ENCODE measurements around the gene PWP2.

The PWP2 gene

DNA sequence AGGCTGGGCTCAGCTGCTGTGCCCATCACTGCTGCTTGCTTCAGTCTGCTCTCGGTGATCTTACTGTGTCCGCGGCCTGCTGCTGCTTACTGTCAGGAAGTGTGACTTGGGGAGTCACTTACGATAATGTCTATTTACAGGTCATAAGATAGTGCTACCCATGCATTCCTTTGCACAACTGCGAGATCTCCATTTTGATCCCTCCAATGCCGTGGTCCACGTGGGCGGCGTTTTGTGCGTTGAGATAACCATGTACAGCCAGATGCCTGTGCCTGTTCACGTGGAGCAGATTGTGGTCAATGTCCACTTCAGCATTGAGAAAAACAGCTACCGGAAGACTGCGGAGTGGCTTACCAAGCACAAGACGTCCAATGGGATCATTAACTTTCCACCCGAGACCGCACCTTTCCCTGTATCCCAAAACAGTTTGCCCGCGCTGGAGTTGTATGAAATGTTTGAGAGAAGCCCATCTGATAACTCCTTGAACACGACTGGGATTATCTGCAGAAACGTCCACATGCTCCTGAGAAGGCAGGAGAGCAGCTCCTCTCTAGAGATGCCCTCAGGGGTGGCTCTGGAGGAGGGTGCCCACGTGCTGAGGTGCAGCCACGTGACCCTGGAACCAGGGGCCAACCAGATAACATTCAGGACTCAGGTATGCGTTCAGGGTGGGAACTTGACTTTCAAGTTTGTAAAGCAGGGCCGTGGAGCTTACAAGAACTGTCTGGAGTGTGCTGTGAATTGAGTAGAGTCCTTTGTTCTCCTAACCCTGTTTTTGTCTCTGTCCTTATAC, 24.4 kb upstream of the PWP2 start:
- in situ Hi-C loops (cut with MboI; ENCODE audit: low sequenced_read_pairs, unreplicated experiment): loop anchor here (25.0 kb wide), 1 partner anchor 379 kb away; the partner anchor contains the start of gene LRRC3
- no peak for DNase-seq (ENCODE audit: low spot score)
- no peak for TF ChIP-seq CTCF (IDR thresholded peaks at IDR 0.05; ENCODE audit: borderline replicate concordance, control extremely low read depth, extremely low read depth, insufficient read depth, missing control alignments)

DNA sequence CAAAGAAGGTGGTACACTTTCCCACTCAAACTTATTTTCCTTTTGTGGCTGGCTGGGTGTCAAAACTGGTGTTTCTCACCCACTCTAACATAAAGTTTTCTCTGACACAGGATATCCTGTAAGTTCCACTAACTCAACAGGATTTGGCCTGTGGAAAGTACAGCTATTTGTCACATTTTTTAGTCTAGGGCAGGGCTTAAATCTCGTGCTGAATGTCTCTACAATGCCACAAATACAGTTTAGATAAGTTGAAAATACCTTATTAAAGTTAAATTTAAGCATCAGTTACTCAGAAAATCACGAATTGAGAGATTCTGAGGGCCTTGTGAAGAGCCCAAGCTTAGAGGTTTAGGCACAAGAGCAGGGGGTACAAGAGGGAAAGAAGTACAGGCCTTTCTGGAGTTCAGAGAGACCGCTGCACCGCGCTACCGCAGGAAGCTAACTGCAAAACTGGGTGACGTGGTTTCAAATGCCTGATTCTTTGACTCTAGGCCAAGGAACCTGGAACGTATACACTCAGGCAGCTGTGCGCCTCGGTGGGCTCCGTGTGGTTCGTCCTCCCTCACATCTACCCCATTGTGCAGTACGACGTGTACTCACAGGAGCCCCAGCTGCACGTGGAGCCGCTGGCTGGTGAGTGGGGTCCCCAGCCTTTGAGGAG, 23.4 kb upstream of the PWP2 start:
- in situ Hi-C loops (cut with MboI; ENCODE audit: low sequenced_read_pairs, unreplicated experiment): loop anchor here (25.0 kb wide), 1 partner anchor 379 kb away; the partner anchor contains the start of gene LRRC3
- TF ChIP-seq CTCF (IDR thresholded peaks at IDR 0.05; ENCODE audit: borderline replicate concordance, control extremely low read depth, extremely low read depth, insufficient read depth, missing control alignments): no peak
- DNase-seq (ENCODE audit: low spot score): no peak

- TF ChIP-seq CTCF (IDR thresholded peaks at IDR 0.05; ENCODE audit: borderline replicate concordance, control extremely low read depth, extremely low read depth, insufficient read depth, missing control alignments): no peak
- no peak for DNase-seq (ENCODE audit: low spot score)
Observed at GRCh38 chr21:44084496-44085241, 22.5 kb upstream of the PWP2 start.

DNA sequence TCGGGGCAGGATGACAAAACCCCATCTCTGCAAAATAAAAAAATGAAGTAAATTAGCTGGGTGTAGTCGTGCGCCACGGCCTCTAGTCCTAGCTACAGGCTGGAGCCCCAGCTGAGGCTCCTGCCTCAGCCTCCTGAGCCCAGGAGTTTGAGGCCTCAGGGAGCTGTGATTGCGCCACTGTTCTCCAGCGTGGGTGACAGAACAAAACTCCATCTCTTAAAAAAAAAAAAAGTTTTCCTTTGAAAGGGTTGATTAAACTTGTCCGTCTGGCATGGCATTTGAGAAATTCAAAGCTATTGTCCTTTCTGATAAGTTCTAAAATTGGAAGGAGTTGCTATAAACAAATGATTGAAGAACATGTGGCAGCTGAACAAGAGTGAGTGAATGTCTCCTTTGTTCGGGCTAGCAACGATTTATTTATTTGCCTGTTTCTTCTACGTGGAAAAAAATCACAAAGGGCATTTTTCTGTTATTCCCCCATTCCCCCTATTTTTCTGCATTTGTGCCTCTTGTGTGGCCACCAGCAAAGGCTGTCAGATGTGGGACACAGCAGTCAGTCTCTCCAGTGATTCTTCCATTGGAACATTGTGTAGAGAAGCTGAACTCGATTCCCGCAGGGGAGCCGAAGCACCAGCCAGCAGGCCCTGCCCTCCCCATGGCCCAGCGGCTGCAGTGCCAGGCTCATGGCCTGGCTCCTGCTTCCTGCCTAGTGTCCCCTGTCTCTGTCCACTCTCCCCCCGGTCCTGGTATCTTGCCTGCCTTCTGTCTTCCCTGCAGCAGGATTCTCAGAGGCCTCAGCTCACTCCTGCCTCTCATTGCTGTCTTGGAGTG, 21.5 kb upstream of the PWP2 start:
- in situ Hi-C loops (cut with MboI; ENCODE audit: low sequenced_read_pairs, unreplicated experiment): loop anchor here (25.0 kb wide), 1 partner anchor 377 kb away; the partner anchor contains the start of gene LRRC3
- no peak for DNase-seq (ENCODE audit: low spot score)
- no peak for TF ChIP-seq CTCF (IDR thresholded peaks at IDR 0.05; ENCODE audit: borderline replicate concordance, control extremely low read depth, extremely low read depth, insufficient read depth, missing control alignments)

More at GRCh38 chr21:44084496-44085241, 22.5 kb upstream of the PWP2 start:
- in situ Hi-C loops (cut with MboI; ENCODE audit: low sequenced_read_pairs, unreplicated experiment): loop anchor here (25.0 kb wide), 1 partner anchor 378 kb away; the partner anchor contains the start of gene LRRC3

GRCh38 chr21:44086636-44087425, 20.4 kb upstream of the PWP2 start:
- no peak for TF ChIP-seq CTCF (IDR thresholded peaks at IDR 0.05; ENCODE audit: borderline replicate concordance, control extremely low read depth, extremely low read depth, insufficient read depth, missing control alignments)
- in situ Hi-C loops (cut with MboI; ENCODE audit: low sequenced_read_pairs, unreplicated experiment): loop anchor here (25.0 kb wide), 1 partner anchor 375 kb away; the partner anchor contains the start of gene LRRC3
- DNase-seq (ENCODE audit: low spot score): no peak
